Immature natural killer cell (primary cell): ENCODE results near the gene NTSR1. TPM values are rescaled to one million over a fixed set of nuclear protein-coding genes. Genes with fewer than 3 reads are reported as not detected.

Experiments
- polyA plus RNA-seq, 3 donors: library from polyadenylated mRNA; unstranded; fragments of 300-500 nt; fragmentation: Illumina TruSeq; gene quantifications; one replicate each; pipeline ENCODE4 v1.2.3, GENCODE V29; 2021

Gene NTSR1
- polyA plus RNA-seq, 3 donors from 2014 or later = not detected

Other genes with a start within 250 kb of the NTSR1 start
- not detected for gene GATA5, start 232.8 kb upstream of the NTSR1 start, polyA plus RNA-seq
- gene SLCO4A1, start 66.3 kb upstream of the NTSR1 start, polyA plus RNA-seq = under 1 TPM in 2 of 3 donors, not detected in 1; 0.34 to 0.40 TPM
- gene MRGBP, start 87.6 kb downstream of the NTSR1 start, polyA plus RNA-seq = 10 to 100 TPM; 10.4 to 15.3 (median 12.5) TPM
- 10 to 100 TPM; 21.6 to 75.3 (median 31.3) TPM for gene OGFR, start 96.0 kb downstream of the NTSR1 start, polyA plus RNA-seq
- gene COL9A3, start 108.2 kb downstream of the NTSR1 start, polyA plus RNA-seq = under 1 TPM in 1 of 3 donors, not detected in 2; 0.87 TPM
- gene TCFL5, start 153.0 kb downstream of the NTSR1 start, polyA plus RNA-seq = 1 to 10 TPM in 2 of 3 donors, under 1 TPM in 1; 0.63 to 2.1 (median 1.1) TPM
- 10 to 100 TPM; 23.1 to 48.8 (median 37.7) TPM for gene DIDO1, start 217.7 kb downstream of the NTSR1 start, polyA plus RNA-seq
- gene GID8, start 229.3 kb downstream of the NTSR1 start, polyA plus RNA-seq = 10 to 100 TPM; 20.7 to 26.8 (median 21.3) TPM
- gene SLC17A9, start 243.9 kb downstream of the NTSR1 start, polyA plus RNA-seq = 1 to 10 TPM in 2 of 3 donors, under 1 TPM in 1; 0.95 to 3.5 (median 2.0) TPM